ENCODE measurements around the gene SCAANT1.
A peak's percentile ranks its signal among the peaks of the same experiment; 100 is the strongest.

The SCAANT1 gene

GRCh38 chr3:63872135-63872924 lies 39.9 kb downstream of the SCAANT1 start:
- Histone ChIP-seq H3K4me3 (ENCODE audit: low read depth, low read length) (no peak overlapping the region), H3K9me3 (ENCODE audit: control insufficient read depth, insufficient read depth, low read length) (no peaks in the 10 kb centered on the region), H3K27me3 (ENCODE audit: control insufficient read depth, insufficient read depth, low read length) (no peaks in the 10 kb centered on the region), H3K36me3 (ENCODE audit: control insufficient read depth, insufficient read depth, low read length) (no peaks in the 10 kb centered on the region; the same call in 1 of the 2 replicates), H3K27ac (ENCODE audit: low read depth, low read length) (no peak overlapping the region), H3K9ac (ENCODE audit: low read depth, low read length) (no peak overlapping the region), H3K4me1 (ENCODE audit: control insufficient read depth, insufficient read depth, low read length) (peaks cover 21% of the 10 kb centered on the region)

GRCh38 chr3:63870615-63871005 lies 41.6 kb downstream of the SCAANT1 start:
- Histone ChIP-seq H3K4me3 (ENCODE audit: low read depth, low read length) (no peak overlapping the region), H3K27ac (ENCODE audit: low read depth, low read length) (no peak overlapping the region), H3K27me3 (ENCODE audit: control insufficient read depth, insufficient read depth, low read length) (no peaks in the 10 kb centered on the region), H3K9ac (ENCODE audit: low read depth, low read length) (no peak overlapping the region), H3K36me3 (ENCODE audit: control insufficient read depth, insufficient read depth, low read length) (peaks cover 6% of the 10 kb centered on the region; the same call in 1 of the 2 replicates), H3K9me3 (ENCODE audit: control insufficient read depth, insufficient read depth, low read length) (no peaks in the 10 kb centered on the region), H3K4me1 (ENCODE audit: control insufficient read depth, insufficient read depth, low read length) (peaks cover 17% of the 10 kb centered on the region)

GRCh38 chr3:63869940-63870614 lies 42.1 kb downstream of the SCAANT1 start:
- H3K9me3 ChIP-seq (ENCODE audit: control insufficient read depth, insufficient read depth, low read length), result no peaks in the 10 kb centered on the region
- no peak overlapping the region for H3K27ac ChIP-seq (ENCODE audit: low read depth, low read length)
- H3K27me3 ChIP-seq (ENCODE audit: control insufficient read depth, insufficient read depth, low read length), result no peaks in the 10 kb centered on the region
- peaks cover 6% of the 10 kb centered on the region; the same call in 1 of the 2 replicates for H3K36me3 ChIP-seq (ENCODE audit: control insufficient read depth, insufficient read depth, low read length)
- H3K4me3 ChIP-seq (ENCODE audit: low read depth, low read length), result no peak overlapping the region
- H3K9ac ChIP-seq (ENCODE audit: low read depth, low read length), result no peak overlapping the region
- peaks cover 17% of the 10 kb centered on the region for H3K4me1 ChIP-seq (ENCODE audit: control insufficient read depth, insufficient read depth, low read length)

GRCh38 chr3:63867225-63867624 lies 45.0 kb downstream of the SCAANT1 start:
- Histone ChIP-seq H3K27ac (ENCODE audit: low read depth, low read length) (no peak overlapping the region), H3K4me3 (ENCODE audit: low read depth, low read length) (no peak overlapping the region), H3K4me1 (ENCODE audit: control insufficient read depth, insufficient read depth, low read length) (peaks cover 18% of the 10 kb centered on the region), H3K9me3 (ENCODE audit: control insufficient read depth, insufficient read depth, low read length) (no peaks in the 10 kb centered on the region), H3K27me3 (ENCODE audit: control insufficient read depth, insufficient read depth, low read length) (no peaks in the 10 kb centered on the region), H3K9ac (ENCODE audit: low read depth, low read length) (no peak overlapping the region), H3K36me3 (ENCODE audit: control insufficient read depth, insufficient read depth, low read length) (peaks cover 6% of the 10 kb centered on the region; the same call in 1 of the 2 replicates)

GRCh38 chr3:63864965-63865327 lies 47.2 kb downstream of the SCAANT1 start:
- Histone ChIP-seq H3K27ac (ENCODE audit: low read depth, low read length) (no peak overlapping the region), H3K9me3 (ENCODE audit: control insufficient read depth, insufficient read depth, low read length) (no peaks in the 10 kb centered on the region), H3K4me3 (ENCODE audit: low read depth, low read length) (peak overlapping the region; percentile 67), H3K9ac (ENCODE audit: low read depth, low read length) (peak overlapping the region; percentile 42; the same call in 1 of the 2 replicates), H3K36me3 (ENCODE audit: control insufficient read depth, insufficient read depth, low read length) (peaks cover 6% of the 10 kb centered on the region; the same call in 1 of the 2 replicates), H3K4me1 (ENCODE audit: control insufficient read depth, insufficient read depth, low read length) (peaks cover 19% of the 10 kb centered on the region), H3K27me3 (ENCODE audit: control insufficient read depth, insufficient read depth, low read length) (no peaks in the 10 kb centered on the region)

- no peaks in the 10 kb centered on the region for H3K27me3 ChIP-seq (ENCODE audit: control insufficient read depth, insufficient read depth, low read length)
- peaks cover 24% of the 10 kb centered on the region for H3K4me1 ChIP-seq (ENCODE audit: control insufficient read depth, insufficient read depth, low read length)
- H3K36me3 ChIP-seq (ENCODE audit: control insufficient read depth, insufficient read depth, low read length), result peaks cover 6% of the 10 kb centered on the region; the same call in 1 of the 2 replicates
- H3K4me3 ChIP-seq (ENCODE audit: low read depth, low read length), result peak overlapping the region; percentile 67
- no peaks in the 10 kb centered on the region for H3K9me3 ChIP-seq (ENCODE audit: control insufficient read depth, insufficient read depth, low read length)
- peak overlapping the region; percentile 42; the same call in 1 of the 2 replicates for H3K9ac ChIP-seq (ENCODE audit: low read depth, low read length)
- H3K27ac ChIP-seq (ENCODE audit: low read depth, low read length), result peak overlapping the region; percentile 46
These were observed 47.9 kb downstream of the SCAANT1 start for GRCh38 chr3:63864008-63864964.

GRCh38 chr3:63863150-63864007 lies 48.8 kb downstream of the SCAANT1 start, which contains the start of the genes ATXN7 and THOC7:
TSS of gene ATXN7 (plus strand) at chr3:63863867. CDS start at chr3:63912599, 48,732 bp downstream.
TSS of gene THOC7 (minus strand) at chr3:63863805. CDS start at chr3:63863790, 15 bp downstream.
- H3K9me3 ChIP-seq (ENCODE audit: control insufficient read depth, insufficient read depth, low read length), result no peaks in the 10 kb centered on the region
- H3K27me3 ChIP-seq (ENCODE audit: control insufficient read depth, insufficient read depth, low read length), result no peaks in the 10 kb centered on the region
- peak within 1 kb of the TSS; percentile 81 for H3K27ac ChIP-seq (ENCODE audit: low read depth, low read length)
- H3K4me3 ChIP-seq (ENCODE audit: low read depth, low read length), result peak within 1 kb of the TSS; percentile 81
- peaks cover 33% of the 10 kb centered on the region for H3K4me1 ChIP-seq (ENCODE audit: control insufficient read depth, insufficient read depth, low read length)
- peaks cover 6% of the 10 kb centered on the region; the same call in 1 of the 2 replicates for H3K36me3 ChIP-seq (ENCODE audit: control insufficient read depth, insufficient read depth, low read length)
- H3K9ac ChIP-seq (ENCODE audit: low read depth, low read length), result peak within 1 kb of the TSS; percentile 91

GRCh38 chr3:63862804-63863149 lies 49.4 kb downstream of the SCAANT1 start:
- Histone ChIP-seq H3K9ac (ENCODE audit: low read depth, low read length) (peak overlapping the region; percentile 91), H3K4me1 (ENCODE audit: control insufficient read depth, insufficient read depth, low read length) (peaks cover 39% of the 10 kb centered on the region), H3K27ac (ENCODE audit: low read depth, low read length) (no peak overlapping the region), H3K9me3 (ENCODE audit: control insufficient read depth, insufficient read depth, low read length) (no peaks in the 10 kb centered on the region), H3K4me3 (ENCODE audit: low read depth, low read length) (peak overlapping the region; percentile 81), H3K36me3 (ENCODE audit: control insufficient read depth, insufficient read depth, low read length) (peaks cover 6% of the 10 kb centered on the region; the same call in 1 of the 2 replicates), H3K27me3 (ENCODE audit: control insufficient read depth, insufficient read depth, low read length) (no peaks in the 10 kb centered on the region)

All from HUES48 (cell line).